ENCODE measurements around the gene GRAMD4. TPM values are rescaled to one million over a fixed set of nuclear protein-coding genes. Genes with fewer than 3 reads are reported as not detected.
A peak's percentile ranks its signal among the peaks of the same experiment; 100 is the strongest.
"Not testable (repeated sequence)": the region's sequence is repeated elsewhere in the genome, so short reads cannot be mapped to it uniquely, and the experiment has no call there.

GRAMD4 gene
- polyA plus RNA-seq, 3 donors, result 18.9 to 21.5 (median 21.4) TPM

GRCh38 chr22:46648225-46648820 is 28.1 kb downstream of the GRAMD4 start:
- not testable (repeated sequence) for DNase-seq (ENCODE audit: extremely low read depth in 1 of 11, low read depth in 9 of 11, low spot score in 4 of 11)

- peak in 1 of 11 donors; percentile 20 for DNase-seq (ENCODE audit: extremely low read depth in 1 of 11, low read depth in 9 of 11, low spot score in 4 of 11)
Observed at GRCh38 chr22:46649141-46650077, 29.2 kb downstream of the GRAMD4 start.

- no peak for DNase-seq (ENCODE audit: extremely low read depth in 1 of 11, low read depth in 9 of 11, low spot score in 4 of 11)
Observed at GRCh38 chr22:46650078-46650810, 30.1 kb downstream of the GRAMD4 start.

- DNase-seq (ENCODE audit: extremely low read depth in 1 of 11, low read depth in 9 of 11, low spot score in 4 of 11), result no peak
Observed at GRCh38 chr22:46651316-46651715, 31.1 kb downstream of the GRAMD4 start.

GRCh38 chr22:46652081-46652846 is 32.1 kb downstream of the GRAMD4 start:
- DNase-seq (ENCODE audit: extremely low read depth in 1 of 11, low read depth in 9 of 11, low spot score in 4 of 11), result peak in 1 of 11 donors; percentile 49

GRCh38 chr22:46652847-46653331 is 32.7 kb downstream of the GRAMD4 start:
- peak in 1 of 11 donors; percentile 24 for DNase-seq (ENCODE audit: extremely low read depth in 1 of 11, low read depth in 9 of 11, low spot score in 4 of 11)

GRCh38 chr22:46653596-46653995 is 33.4 kb downstream of the GRAMD4 start:
- DNase-seq (ENCODE audit: extremely low read depth in 1 of 11, low read depth in 9 of 11, low spot score in 4 of 11), result no peak

GRCh38 chr22:46654426-46654825 is 34.2 kb downstream of the GRAMD4 start:
- DNase-seq (ENCODE audit: extremely low read depth in 1 of 11, low read depth in 9 of 11, low spot score in 4 of 11), result no peak

- no peak for DNase-seq (ENCODE audit: extremely low read depth in 1 of 11, low read depth in 9 of 11, low spot score in 4 of 11)
Observed at GRCh38 chr22:46654927-46655595, 34.9 kb downstream of the GRAMD4 start.

- DNase-seq (ENCODE audit: extremely low read depth in 1 of 11, low read depth in 9 of 11, low spot score in 4 of 11), result no peak
Observed at GRCh38 chr22:46655861-46656608, 35.8 kb downstream of the GRAMD4 start.

- DNase-seq (ENCODE audit: extremely low read depth in 1 of 11, low read depth in 9 of 11, low spot score in 4 of 11), result no peak
Observed at GRCh38 chr22:46656856-46657654, 36.9 kb downstream of the GRAMD4 start.

GRCh38 chr22:46657655-46657953 is 37.4 kb downstream of the GRAMD4 start:
- no peak for DNase-seq (ENCODE audit: extremely low read depth in 1 of 11, low read depth in 9 of 11, low spot score in 4 of 11)

GRCh38 chr22:46657996-46658947 is 38.1 kb downstream of the GRAMD4 start:
- no peak for DNase-seq (ENCODE audit: extremely low read depth in 1 of 11, low read depth in 9 of 11, low spot score in 4 of 11)

GRCh38 chr22:46659059-46659790 is 39.0 kb downstream of the GRAMD4 start:
- DNase-seq (ENCODE audit: extremely low read depth in 1 of 11, low read depth in 9 of 11, low spot score in 4 of 11), result no peak

GRCh38 chr22:46659791-46660186 is 39.6 kb downstream of the GRAMD4 start:
- no peak for DNase-seq (ENCODE audit: extremely low read depth in 1 of 11, low read depth in 9 of 11, low spot score in 4 of 11)

Data from renal cortex interstitium (tissue), 11 donors.